ENCODE results near the gene C11orf68.

Gene C11orf68

GRCh38 chr11:65916391-65916790 is 2.5 kb downstream of the C11orf68 start:
- DNase-seq (ENCODE audit: extremely low spot score, insufficient read length, low read depth) (no peak), FAIRE-seq (no peak)

- no peak for FAIRE-seq
- DNase-seq (ENCODE audit: extremely low spot score, insufficient read length, low read depth): no peak
Measured at GRCh38 chr11:65915821-65916251, 3.0 kb downstream of the C11orf68 start.

GRCh38 chr11:65915101-65915820 is 3.6 kb downstream of the C11orf68 start:
- no peak for FAIRE-seq
- no peak for DNase-seq (ENCODE audit: extremely low spot score, insufficient read length, low read depth)

- no peak for FAIRE-seq
- no peak for DNase-seq (ENCODE audit: extremely low spot score, insufficient read length, low read depth)
Measured at GRCh38 chr11:65912845-65913244, 6.0 kb downstream of the C11orf68 start.

GRCh38 chr11:65911682-65912568 is 6.9 kb downstream of the C11orf68 start:
- FAIRE-seq (no peak), DNase-seq (ENCODE audit: extremely low spot score, insufficient read length, low read depth) (no peak)

GRCh38 chr11:65907878-65908277 is 11.0 kb downstream of the C11orf68 start:
- DNase-seq (ENCODE audit: extremely low spot score, insufficient read length, low read depth) (no peak), FAIRE-seq (no peak)

- DNase-seq (ENCODE audit: extremely low spot score, insufficient read length, low read depth): no peak
- FAIRE-seq: no peak
Measured at GRCh38 chr11:65906602-65907001, 12.3 kb downstream of the C11orf68 start.

- FAIRE-seq (no peak), DNase-seq (ENCODE audit: extremely low spot score, insufficient read length, low read depth) (no peak)
Measured at GRCh38 chr11:65903715-65904114, 15.1 kb downstream of the C11orf68 start.

- FAIRE-seq: no peak
- no peak for DNase-seq (ENCODE audit: extremely low spot score, insufficient read length, low read depth)
Measured at GRCh38 chr11:65903068-65903481, 15.8 kb downstream of the C11orf68 start.

- DNase-seq (ENCODE audit: extremely low spot score, insufficient read length, low read depth) (no peak), FAIRE-seq (no peak)
Measured at GRCh38 chr11:65900899-65901180, 18.0 kb downstream of the C11orf68 start.

GRCh38 chr11:65900125-65900898 is 18.6 kb downstream of the C11orf68 start, which contains the start of gene FOSL1:
Gene FOSL1, minus strand, starts transcription at chr11:65900388. Its CDS starts 49 bp downstream, at chr11:65900339.
- peak; percentile 53 for FAIRE-seq
- no peak for DNase-seq (ENCODE audit: extremely low spot score, insufficient read length, low read depth)

- FAIRE-seq (no peak), DNase-seq (ENCODE audit: extremely low spot score, insufficient read length, low read depth) (no peak)
Measured at GRCh38 chr11:65899356-65900124, 19.3 kb downstream of the C11orf68 start.

- FAIRE-seq: no peak
Measured at GRCh38 chr11:65898656-65899355, 20.1 kb downstream of the C11orf68 start.

GRCh38 chr11:65897020-65897471 is 21.8 kb downstream of the C11orf68 start:
- FAIRE-seq: no peak

More at GRCh38 chr11:65898656-65899355, 20.1 kb downstream of the C11orf68 start:
- DNase-seq (ENCODE audit: extremely low spot score, insufficient read length, low read depth): no peak

GRCh38 chr11:65896034-65896999 is 22.5 kb downstream of the C11orf68 start:
- no peak for FAIRE-seq
- no peak for DNase-seq (ENCODE audit: extremely low spot score, insufficient read length, low read depth)

More at GRCh38 chr11:65897020-65897471, 21.8 kb downstream of the C11orf68 start:
- DNase-seq (ENCODE audit: extremely low spot score, insufficient read length, low read depth): no peak

GRCh38 chr11:65895482-65895981 is 23.3 kb downstream of the C11orf68 start:
- DNase-seq (ENCODE audit: extremely low spot score, insufficient read length, low read depth) (no peak), FAIRE-seq (no peak)

- FAIRE-seq (peak; percentile 71), DNase-seq (ENCODE audit: extremely low spot score, insufficient read length, low read depth) (no peak)
Measured at GRCh38 chr11:65894034-65894591, 24.7 kb downstream of the C11orf68 start.
